MG63 (cell line): Measurements from ENCODE around the gene PIP5K1B. TPM values are rescaled to one million over a fixed set of nuclear protein-coding genes. Genes with fewer than 3 reads are reported as not detected.
"Not testable (repeated sequence)": the region's sequence is repeated elsewhere in the genome, so short reads cannot be mapped to it uniquely, and the experiment has no call there.

Experiments
- DNase-seq: peaks from one replicate; pipeline ENCODE4 v3.0.0-alpha.2; 2020
- H3K27me3 ChIP-seq: fragments of 250-450 bp; sonication (Bioruptor Pico); 2 replicates; pipeline ENCODE4 v1.5.1; 2020; ENCODE audit warnings: mild to moderate bottlenecking, moderate library complexity
- H3K36me3 ChIP-seq: fragments of 250-450 bp; sonication (Bioruptor Pico); 2 replicates; pipeline ENCODE4 v1.5.1; 2020; ENCODE audit warnings: mild to moderate bottlenecking, moderate library complexity
- H3K4me3 ChIP-seq: fragments of 250-450 bp; sonication (Bioruptor Pico); 2 replicates; pipeline ENCODE4 v1.5.1; 2020; ENCODE audit warnings: mild to moderate bottlenecking, moderate library complexity
- H3K9me3 ChIP-seq: fragments of 250-450 bp; sonication (Bioruptor Pico); 2 replicates; pipeline ENCODE4 v1.5.1; 2020; ENCODE audit warnings: mild to moderate bottlenecking, moderate library complexity
- total RNA-seq: library from RNA; depleted of rRNA; stranded (reverse); fragments of >200 nt; shearing (Covaris generic); gene quantifications from 2 replicates; pipeline ENCODE4 v1.2.3, GENCODE V29; 2014; ENCODE audit warnings: low replicate concordance; rRNA removed

PIP5K1B gene, protein sequence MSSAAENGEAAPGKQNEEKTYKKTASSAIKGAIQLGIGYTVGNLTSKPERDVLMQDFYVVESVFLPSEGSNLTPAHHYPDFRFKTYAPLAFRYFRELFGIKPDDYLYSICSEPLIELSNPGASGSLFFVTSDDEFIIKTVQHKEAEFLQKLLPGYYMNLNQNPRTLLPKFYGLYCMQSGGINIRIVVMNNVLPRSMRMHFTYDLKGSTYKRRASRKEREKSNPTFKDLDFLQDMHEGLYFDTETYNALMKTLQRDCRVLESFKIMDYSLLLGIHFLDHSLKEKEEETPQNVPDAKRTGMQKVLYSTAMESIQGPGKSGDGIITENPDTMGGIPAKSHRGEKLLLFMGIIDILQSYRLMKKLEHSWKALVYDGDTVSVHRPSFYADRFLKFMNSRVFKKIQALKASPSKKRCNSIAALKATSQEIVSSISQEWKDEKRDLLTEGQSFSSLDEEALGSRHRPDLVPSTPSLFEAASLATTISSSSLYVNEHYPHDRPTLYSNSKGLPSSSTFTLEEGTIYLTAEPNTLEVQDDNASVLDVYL
- total RNA-seq, result not detected in 2 replicates

DNA sequence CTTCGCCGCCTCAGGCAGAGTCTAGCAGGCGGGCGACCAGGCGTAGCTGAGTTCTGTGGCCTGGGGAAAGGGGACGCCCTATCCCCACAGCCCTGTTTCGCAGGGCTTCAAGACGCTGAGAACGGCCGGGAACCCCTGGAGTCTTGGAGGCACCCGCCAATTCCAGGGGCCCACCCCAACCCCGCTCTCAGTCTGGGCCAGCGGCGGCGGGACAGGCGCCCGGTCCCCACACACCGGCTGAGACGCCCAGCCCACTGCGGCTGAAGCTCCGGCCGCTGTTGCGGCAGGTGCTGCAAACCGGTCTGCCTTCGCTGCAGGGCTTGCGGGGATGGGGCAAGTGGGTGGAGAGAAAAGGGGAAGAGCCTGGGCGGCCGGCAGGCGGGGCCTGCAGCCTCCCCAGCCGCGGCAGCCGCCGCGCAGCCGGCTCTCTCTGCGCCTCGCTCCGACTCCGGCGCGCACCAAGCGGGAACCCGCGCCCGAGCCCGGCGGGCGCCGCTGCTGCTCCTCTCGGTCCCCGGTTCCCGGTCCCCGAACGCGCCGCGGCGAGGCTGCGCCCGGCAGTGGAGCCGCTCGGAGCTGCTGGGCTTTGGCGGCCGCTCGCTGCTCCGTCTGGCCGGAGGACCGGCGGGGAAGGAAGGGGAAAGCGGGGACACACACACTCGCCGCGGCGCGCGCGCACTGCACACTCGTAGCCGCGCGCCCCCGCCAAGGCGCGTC is at the start of gene PIP5K1B:
Gene PIP5K1B (plus strand): TSS at position 427 of the 717 bp plus-strand sequence. CDS start 117,375 bp downstream, outside the sequence.
- Histone ChIP-seq H3K9me3 (no peaks in the 10 kb centered on the region), H3K36me3 (no peaks in the 10 kb centered on the region), H3K27me3 (peaks cover 19% of the 10 kb centered on the region), H3K4me3 (peak within 1 kb of the TSS; percentile 34; the same call in 1 of the 2 replicates)
- peak; percentile 50 for DNase-seq

DNA sequence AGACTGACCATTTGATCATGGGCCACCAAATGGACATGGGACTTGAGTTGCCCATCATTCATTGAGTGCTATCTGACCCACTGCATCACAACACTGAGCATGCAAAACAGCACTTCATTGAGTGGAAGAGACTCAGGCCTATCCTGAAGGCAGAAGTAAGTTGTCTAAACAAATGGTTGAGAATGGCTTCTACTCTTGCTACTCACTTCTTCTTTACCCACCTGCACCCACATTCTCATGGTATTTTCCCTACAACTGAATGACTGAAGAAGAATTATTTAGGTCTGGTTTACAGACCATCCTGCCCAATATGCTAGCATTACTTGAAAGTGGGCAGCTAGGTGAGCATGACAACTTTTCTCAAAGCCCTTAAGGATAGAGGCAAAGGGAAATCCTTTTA is 41.0 kb upstream of the PIP5K1B start:
- no peaks in the 10 kb centered on the region for H3K27me3 ChIP-seq
- no peak for DNase-seq
- no peaks in the 10 kb centered on the region for H3K36me3 ChIP-seq
- no peaks in the 10 kb centered on the region for H3K9me3 ChIP-seq
- no peak overlapping the region for H3K4me3 ChIP-seq

DNA sequence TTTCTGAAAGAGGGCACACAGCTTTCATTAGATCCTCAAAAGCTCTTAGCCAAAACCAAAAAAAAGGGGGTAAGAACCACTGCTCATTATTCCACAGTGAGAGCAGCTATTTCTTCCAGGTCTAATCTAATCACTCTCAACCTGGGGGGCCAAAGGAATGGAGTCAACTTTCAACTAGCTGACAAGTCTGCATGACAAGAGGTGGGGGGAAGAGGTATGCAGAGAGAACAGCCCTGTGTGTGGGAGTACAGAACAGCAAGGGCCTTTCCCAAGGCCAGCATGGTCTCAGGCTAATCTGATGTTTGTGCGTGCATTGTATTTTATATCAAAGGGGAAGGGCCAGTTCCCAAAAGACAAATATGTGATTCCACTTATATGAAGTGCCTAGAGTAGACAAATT is 36.9 kb upstream of the PIP5K1B start:
- Histone ChIP-seq H3K27me3 (no peaks in the 10 kb centered on the region), H3K9me3 (no peaks in the 10 kb centered on the region), H3K36me3 (no peaks in the 10 kb centered on the region), H3K4me3 (no peak overlapping the region)
- DNase-seq, result no peak

DNA sequence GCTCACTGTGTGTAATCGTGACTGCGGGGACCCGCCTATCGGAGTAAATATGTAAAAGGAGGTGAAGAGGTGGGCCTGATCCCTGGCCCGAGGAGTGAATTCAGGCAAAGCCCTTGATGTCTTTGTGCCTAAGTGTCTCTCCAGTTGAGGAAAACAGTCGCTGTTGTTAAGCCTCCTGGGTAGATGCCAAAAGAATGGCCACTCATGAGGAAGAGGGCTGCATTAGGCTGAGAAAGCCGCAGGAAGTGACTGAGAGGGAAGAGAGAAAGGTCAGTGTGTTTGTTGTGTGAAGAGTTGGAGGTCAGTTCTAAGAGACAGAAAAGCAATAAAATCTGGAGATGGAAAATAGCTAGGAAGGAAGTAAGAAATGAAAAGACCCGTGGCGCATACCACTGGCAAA is 35.8 kb upstream of the PIP5K1B start:
- no peaks in the 10 kb centered on the region for H3K9me3 ChIP-seq
- no peak overlapping the region for H3K4me3 ChIP-seq
- DNase-seq, result no peak
- no peaks in the 10 kb centered on the region for H3K36me3 ChIP-seq
- no peaks in the 10 kb centered on the region for H3K27me3 ChIP-seq

DNA sequence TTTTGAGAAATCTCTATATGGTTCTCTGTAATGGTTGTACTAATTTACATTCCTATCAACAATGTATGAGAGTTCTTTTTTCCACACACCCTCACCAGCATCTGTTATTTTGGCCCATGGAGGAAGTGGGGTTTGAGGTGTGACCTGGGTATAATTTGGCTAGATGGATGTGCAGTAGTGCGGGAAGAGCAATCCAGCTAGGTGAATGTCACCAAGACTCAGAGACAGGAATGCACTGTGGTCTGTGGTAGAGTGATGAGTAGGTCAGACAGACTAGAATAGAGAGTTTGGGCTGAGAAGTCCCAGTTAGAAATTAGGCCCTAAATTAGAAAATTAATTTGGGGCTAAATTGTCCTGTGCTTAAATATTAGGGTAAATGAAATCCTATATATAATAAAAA is 32.8 kb upstream of the PIP5K1B start:
- H3K9me3 ChIP-seq, result no peaks in the 10 kb centered on the region
- H3K4me3 ChIP-seq, result no peak overlapping the region
- H3K27me3 ChIP-seq, result no peaks in the 10 kb centered on the region
- H3K36me3 ChIP-seq, result no peaks in the 10 kb centered on the region
- no peak for DNase-seq

DNA sequence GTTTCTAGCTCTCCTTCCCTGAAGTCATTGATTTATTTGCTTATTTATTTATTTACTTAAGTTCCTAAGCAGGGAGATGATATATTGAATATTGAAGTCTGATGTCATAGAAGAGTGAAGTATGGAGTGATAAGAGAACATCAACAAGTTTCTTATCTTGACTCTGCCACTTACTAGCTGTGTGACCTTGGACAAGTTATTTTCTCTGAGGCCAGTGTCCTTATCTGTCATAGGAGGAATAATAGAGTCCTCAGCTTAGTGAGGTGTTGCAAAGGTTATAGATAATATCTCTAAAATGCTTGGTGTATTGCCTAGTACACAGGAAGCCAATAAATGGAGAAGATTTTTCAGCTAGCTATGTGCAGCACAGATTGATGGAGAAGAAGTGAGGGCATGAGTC is 32.4 kb upstream of the PIP5K1B start:
- Histone ChIP-seq H3K9me3 (no peaks in the 10 kb centered on the region), H3K27me3 (no peaks in the 10 kb centered on the region), H3K36me3 (no peaks in the 10 kb centered on the region), H3K4me3 (no peak overlapping the region)
- DNase-seq, result no peak

DNA sequence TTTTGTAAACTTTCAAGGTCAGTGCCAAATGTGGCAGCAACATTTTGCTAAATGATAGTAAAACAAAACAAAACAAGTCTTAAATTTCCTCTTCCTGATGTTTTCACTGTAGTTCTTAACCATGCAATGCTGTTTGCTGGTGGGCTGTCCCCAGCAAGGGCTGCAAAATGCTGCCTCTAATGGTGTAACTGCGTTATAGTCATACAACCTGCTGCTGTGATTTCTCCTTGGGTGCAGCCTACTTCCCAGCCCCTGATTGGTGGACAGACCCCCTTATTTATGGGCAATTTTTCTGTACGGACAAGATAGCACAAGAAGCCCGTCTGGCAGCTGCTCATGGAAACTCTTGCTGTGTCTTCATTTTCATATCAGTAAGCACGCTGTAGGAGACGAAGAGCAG is 26.6 kb upstream of the PIP5K1B start:
- H3K36me3 ChIP-seq, result no peaks in the 10 kb centered on the region
- no peaks in the 10 kb centered on the region for H3K9me3 ChIP-seq
- H3K4me3 ChIP-seq, result no peak overlapping the region
- H3K27me3 ChIP-seq, result no peaks in the 10 kb centered on the region
- DNase-seq, result no peak

DNA sequence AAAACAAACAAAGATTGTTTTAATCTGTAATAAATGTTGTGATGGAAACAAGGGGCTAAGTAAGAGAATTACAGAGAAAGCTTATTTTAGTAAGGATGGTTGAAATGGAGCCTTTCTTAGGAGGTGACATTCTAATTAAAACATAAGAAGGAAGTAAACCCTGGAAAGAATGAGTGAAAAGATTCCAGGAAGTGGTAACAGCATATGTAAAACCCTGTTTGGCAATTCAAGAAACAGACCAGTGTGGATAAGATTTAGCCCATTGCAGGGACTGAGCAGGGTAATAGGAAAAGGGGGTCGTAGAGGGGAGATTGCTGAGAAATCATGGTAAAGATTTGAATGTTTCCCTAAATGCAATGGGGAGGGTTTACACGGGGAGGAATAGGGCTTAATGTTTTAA is 21.6 kb upstream of the PIP5K1B start:
- H3K4me3 ChIP-seq, result no peak overlapping the region
- no peaks in the 10 kb centered on the region for H3K27me3 ChIP-seq
- H3K9me3 ChIP-seq, result no peaks in the 10 kb centered on the region
- H3K36me3 ChIP-seq, result no peaks in the 10 kb centered on the region
- DNase-seq, result no peak

DNA sequence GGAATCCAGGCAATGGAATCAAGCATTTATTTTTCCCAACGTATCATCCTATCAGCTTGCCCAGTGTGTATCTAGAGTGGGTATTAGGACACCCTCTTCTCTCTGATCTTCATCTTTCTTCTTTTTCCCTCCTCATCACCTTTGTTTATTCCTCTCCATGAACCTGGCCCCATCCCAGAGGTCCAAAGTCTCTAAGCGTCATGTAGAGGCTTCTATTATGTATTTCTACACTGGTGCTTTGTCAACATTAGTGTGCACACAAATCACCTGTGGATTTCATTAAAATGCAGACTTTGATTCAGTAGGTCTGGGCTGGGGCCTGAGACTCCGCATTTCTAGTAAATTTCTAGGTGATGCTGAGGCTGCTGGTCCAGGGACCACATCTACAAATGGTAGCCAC is 19.8 kb upstream of the PIP5K1B start:
- Histone ChIP-seq H3K4me3 (no peak overlapping the region), H3K27me3 (no peaks in the 10 kb centered on the region), H3K9me3 (no peaks in the 10 kb centered on the region), H3K36me3 (no peaks in the 10 kb centered on the region)
- DNase-seq, result no peak

DNA sequence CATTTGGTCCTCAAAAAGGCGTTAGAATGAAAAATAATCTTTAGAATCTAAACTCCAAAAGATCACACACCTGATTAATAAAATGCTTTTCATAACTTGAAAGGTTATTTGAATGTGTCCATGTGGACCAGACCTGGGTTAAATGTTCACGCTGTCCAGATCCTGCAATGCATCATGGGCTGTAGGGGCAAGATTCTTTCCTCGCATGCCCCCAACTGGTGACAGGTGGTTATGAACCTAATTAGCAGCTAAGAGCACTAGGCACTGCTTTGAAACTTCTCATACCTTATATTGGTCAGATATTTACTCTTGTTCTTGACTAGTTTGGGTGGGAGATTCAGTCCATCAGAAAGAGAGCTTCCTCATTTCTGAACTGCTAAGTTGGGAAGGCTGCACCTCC is 19.3 kb upstream of the PIP5K1B start:
- DNase-seq, result no peak

DNA sequence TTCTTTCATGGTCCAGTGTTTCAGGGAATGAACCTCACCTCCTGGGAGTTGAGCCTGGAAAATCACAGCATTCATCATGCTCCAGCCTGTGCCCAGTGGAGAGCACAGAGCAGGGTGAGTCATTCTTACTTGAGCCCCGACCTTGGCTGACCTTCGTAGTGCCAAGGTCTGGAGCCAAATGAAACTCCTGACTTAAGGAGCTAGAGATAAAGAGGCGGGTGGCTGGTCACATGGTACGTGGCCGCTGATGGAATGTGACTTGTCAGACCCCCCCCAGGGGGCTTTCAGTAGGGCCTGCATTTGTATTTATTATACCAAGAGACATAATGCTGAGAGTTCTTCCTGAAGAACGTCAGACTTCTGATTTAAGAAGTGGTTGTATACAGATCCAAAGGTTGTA is 15.0 kb upstream of the PIP5K1B start:
- no peaks in the 10 kb centered on the region for H3K9me3 ChIP-seq
- no peaks in the 10 kb centered on the region for H3K36me3 ChIP-seq
- no peak overlapping the region for H3K4me3 ChIP-seq
- DNase-seq, result peak; percentile 63
- H3K27me3 ChIP-seq, result no peaks in the 10 kb centered on the region

More for the DNA sequence above, 19.3 kb upstream of the PIP5K1B start:
- H3K9me3 ChIP-seq, result no peaks in the 10 kb centered on the region
- H3K36me3 ChIP-seq, result no peaks in the 10 kb centered on the region
- no peaks in the 10 kb centered on the region for H3K27me3 ChIP-seq
- H3K4me3 ChIP-seq, result no peak overlapping the region

DNA sequence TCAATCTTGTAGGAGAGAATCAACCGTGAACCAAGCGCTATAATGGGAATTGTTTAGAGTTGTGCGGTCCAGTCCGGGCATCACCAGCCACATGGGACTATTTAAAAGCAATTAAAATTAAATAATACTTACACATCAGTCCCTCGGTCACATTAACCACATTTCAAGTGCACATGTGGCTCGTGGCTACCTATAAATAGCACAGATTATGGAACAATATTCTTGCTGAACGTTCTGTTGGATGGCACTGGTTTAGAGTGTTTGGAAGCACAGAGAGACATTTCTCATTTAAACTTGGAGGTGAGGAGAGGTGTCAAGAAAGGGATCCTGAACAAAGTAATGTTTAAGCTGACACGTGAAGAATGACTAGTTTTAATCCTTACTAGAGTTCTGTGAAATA is 12.5 kb upstream of the PIP5K1B start:
- no peak for DNase-seq
- Histone ChIP-seq H3K4me3 (no peak overlapping the region), H3K36me3 (no peaks in the 10 kb centered on the region), H3K9me3 (no peaks in the 10 kb centered on the region), H3K27me3 (no peaks in the 10 kb centered on the region)

DNA sequence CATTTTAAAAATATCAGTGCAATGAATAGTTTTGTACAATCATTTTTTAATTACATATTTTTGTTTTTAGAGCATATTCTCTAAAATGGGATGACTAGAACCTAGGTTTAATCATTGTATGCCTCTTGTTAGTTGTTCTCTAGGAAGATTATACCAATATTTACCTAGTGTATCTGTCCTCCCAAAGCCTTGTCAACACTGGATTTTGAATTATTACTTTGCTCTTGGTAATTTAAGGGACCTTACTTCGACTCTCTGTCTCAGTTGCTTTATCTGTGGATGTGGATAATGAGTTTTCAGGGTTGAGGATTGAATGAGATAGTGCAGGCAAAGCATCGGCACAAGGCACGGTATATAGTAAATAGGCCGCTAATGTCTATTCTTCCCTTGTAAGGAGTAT is 10.9 kb upstream of the PIP5K1B start:
- Histone ChIP-seq H3K27me3 (no peaks in the 10 kb centered on the region), H3K9me3 (no peaks in the 10 kb centered on the region), H3K36me3 (no peaks in the 10 kb centered on the region), H3K4me3 (no peak overlapping the region)
- no peak for DNase-seq

DNA sequence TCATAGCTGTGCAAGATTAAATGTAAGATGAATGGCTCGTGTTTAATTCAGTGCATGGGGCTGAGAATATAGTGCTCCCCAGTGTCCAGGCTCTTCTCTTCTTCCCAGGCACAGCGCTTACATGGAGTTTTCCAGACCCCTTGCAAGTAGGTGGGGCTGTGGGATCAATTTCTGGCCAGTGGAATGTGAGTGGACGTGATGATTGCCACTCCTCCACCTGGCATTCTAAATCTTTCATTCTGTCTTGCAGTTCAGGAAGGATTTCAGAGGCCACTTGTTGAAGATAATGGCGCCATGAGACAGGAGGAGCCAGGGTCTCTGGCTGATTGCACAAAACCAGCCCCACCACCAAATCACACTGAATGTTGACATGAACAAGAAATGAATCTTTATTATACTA is 7.2 kb upstream of the PIP5K1B start:
- Histone ChIP-seq H3K4me3 (no peak overlapping the region), H3K36me3 (no peaks in the 10 kb centered on the region), H3K9me3 (no peaks in the 10 kb centered on the region), H3K27me3 (no peaks in the 10 kb centered on the region)
- no peak for DNase-seq

DNA sequence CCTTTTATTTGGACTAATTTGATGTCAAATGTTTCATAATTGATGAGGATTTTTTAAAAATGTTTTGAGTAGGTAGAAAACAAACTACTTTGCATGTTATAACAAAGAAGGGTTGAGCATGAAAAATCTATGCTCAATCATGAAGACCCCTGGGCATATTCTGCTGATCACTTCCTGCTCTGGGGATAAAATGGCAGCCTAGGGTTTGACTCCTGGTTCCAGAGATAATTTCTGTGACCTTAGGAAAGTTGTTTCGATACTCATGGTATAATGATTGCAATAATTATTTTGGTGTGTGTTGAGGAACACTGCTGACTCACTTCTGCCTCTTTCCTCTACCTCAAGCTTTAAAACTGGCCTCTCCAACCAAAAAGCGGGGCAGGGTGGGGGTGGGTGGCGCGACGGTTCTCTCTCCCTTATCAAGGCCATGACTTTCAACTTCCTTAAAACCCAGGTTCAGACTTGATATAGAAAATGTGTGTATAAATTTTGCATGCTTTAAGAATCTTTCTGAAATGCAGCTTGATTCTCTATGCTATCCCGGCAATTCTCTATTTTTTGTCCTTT is 6.0 kb upstream of the PIP5K1B start:
- Histone ChIP-seq H3K27me3 (no peaks in the 10 kb centered on the region), H3K36me3 (no peaks in the 10 kb centered on the region), H3K9me3 (no peaks in the 10 kb centered on the region), H3K4me3 (no peak overlapping the region)
- DNase-seq, result no peak

DNA sequence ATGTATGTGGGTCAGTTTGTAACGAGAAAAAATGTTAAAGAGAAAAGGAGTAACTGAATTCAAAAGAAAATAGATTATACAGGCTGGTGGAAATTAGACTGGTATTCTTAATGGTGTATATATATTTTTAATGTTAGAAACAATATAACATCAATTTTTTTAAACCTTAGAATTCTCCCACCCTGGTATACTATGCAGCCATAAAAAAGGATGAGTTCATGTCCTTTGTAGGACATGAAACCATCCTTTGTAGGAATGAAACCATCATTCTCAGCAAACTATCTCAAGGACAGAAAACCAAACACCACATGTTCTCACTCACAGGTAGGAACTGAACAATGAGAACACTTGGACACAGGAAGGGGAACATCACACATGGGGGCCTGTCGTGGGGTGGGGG is 5.4 kb upstream of the PIP5K1B start:
- not testable (repeated sequence) for H3K36me3 ChIP-seq, DNase-seq, H3K4me3 ChIP-seq, H3K9me3 ChIP-seq, H3K27me3 ChIP-seq

DNA sequence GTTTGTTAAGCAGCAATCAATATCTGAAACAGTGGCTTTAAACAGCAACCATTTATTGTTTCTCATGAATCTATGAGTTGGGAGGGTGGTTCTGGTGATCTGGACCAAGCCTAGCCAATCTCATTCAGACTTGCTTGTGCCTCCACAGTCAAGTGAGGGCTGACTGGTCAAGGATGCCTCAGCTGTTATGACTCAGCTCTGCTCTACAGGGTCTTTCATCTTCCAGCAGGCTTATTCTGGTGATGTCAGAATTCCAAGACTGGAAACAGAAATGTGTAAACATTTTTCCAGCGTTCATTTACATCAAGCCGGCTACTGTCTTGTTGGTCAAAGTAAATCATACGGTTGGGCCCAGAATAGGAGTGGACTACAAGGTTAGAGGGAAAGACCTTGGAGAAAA is 2.5 kb upstream of the PIP5K1B start:
- Histone ChIP-seq H3K9me3 (no peaks in the 10 kb centered on the region), H3K27me3 (peaks cover 19% of the 10 kb centered on the region), H3K36me3 (no peaks in the 10 kb centered on the region), H3K4me3 (no peak overlapping the region)
- no peak for DNase-seq
